GM19240 (cell line): ENCODE data around the gene NT5C1B.
A peak's percentile ranks its signal among the peaks of the same experiment; 100 is the strongest.

Source experiments
- DNase-seq: peaks from one replicate; pipeline ENCODE4 v3.0.0; 2011; ENCODE audit warnings: low spot score; ENCODE audit not compliant: insufficient read length

The NT5C1B gene

GRCh38 chr2:18600255-18600613, 10.9 kb upstream of the NT5C1B start:
- no peak for DNase-seq

GRCh38 chr2:18599509-18600254, 10.3 kb upstream of the NT5C1B start:
- no peak for DNase-seq

GRCh38 chr2:18598848-18599484, 9.6 kb upstream of the NT5C1B start:
- DNase-seq, result no peak

GRCh38 chr2:18597618-18598017, 8.2 kb upstream of the NT5C1B start:
- no peak for DNase-seq

GRCh38 chr2:18596993-18597392, 7.6 kb upstream of the NT5C1B start:
- DNase-seq, result no peak

GRCh38 chr2:18593496-18593895, 4.1 kb upstream of the NT5C1B start:
- no peak for DNase-seq

GRCh38 chr2:18592372-18592771, 3.0 kb upstream of the NT5C1B start:
- DNase-seq, result no peak

GRCh38 chr2:18588802-18589201, 567 bp downstream of the NT5C1B start:
- no peak for DNase-seq

GRCh38 chr2:18588049-18588448, 1.3 kb downstream of the NT5C1B start:
- DNase-seq, result no peak

GRCh38 chr2:18585526-18585925, 3.8 kb downstream of the NT5C1B start:
- DNase-seq, result no peak

GRCh38 chr2:18584608-18584954, 4.8 kb downstream of the NT5C1B start:
- no peak for DNase-seq

- no peak for DNase-seq
Observed at GRCh38 chr2:18583905-18584607, 5.3 kb downstream of the NT5C1B start.

GRCh38 chr2:18580606-18581005, 8.8 kb downstream of the NT5C1B start:
- no peak for DNase-seq

GRCh38 chr2:18578033-18578432, 11.3 kb downstream of the NT5C1B start:
- no peak for DNase-seq

GRCh38 chr2:18566145-18566769, 23.1 kb downstream of the NT5C1B start:
- DNase-seq, result no peak

- no peak for DNase-seq
Observed at GRCh38 chr2:18560797-18561085, 28.6 kb downstream of the NT5C1B start.

GRCh38 chr2:18560031-18560796, 29.2 kb downstream of the NT5C1B start, which contains the start of gene RDH14:
Gene RDH14, minus strand, starts transcription at chr2:18560653. Its CDS starts 81 bp downstream, at chr2:18560572.
- DNase-seq, result peak; percentile 53

GRCh38 chr2:18559531-18560030, 29.8 kb downstream of the NT5C1B start:
- DNase-seq, result no peak

GRCh38 chr2:18558458-18558857, 30.9 kb downstream of the NT5C1B start:
- DNase-seq, result no peak

- DNase-seq, result no peak
Observed at GRCh38 chr2:18557121-18557520, 32.2 kb downstream of the NT5C1B start.

GRCh38 chr2:18552351-18553077, 36.9 kb downstream of the NT5C1B start:
- DNase-seq, result no peak
